ENCODE results near the gene KRTAP3-2.

The KRTAP3-2 gene

GRCh38 chr17:40967582-40967981, 32.1 kb downstream of the KRTAP3-2 start:
- no peak for TF ChIP-seq CTCF (IDR thresholded peaks at IDR 0.05; ENCODE audit: low read length)
- no peak for TF ChIP-seq EZH2 (optimal IDR thresholded peaks at IDR 0.05; ENCODE audit: low read depth, low read length)
- no peak for TF ChIP-seq EZH2phosphoT487 (IDR thresholded peaks at IDR 0.05; ENCODE audit: low read length)
- Histone ChIP-seq H3K4me1 (ENCODE audit: low read length) (no peaks in the 10 kb centered on the region), H3K27me3 (replicated peaks; ENCODE audit: insufficient read depth, low read length) (no peaks in the 10 kb centered on the region), H3K79me2 (ENCODE audit: low read length) (no peaks in the 10 kb centered on the region), H3F3A (ENCODE audit: insufficient read depth, low read length) (no peaks in the 10 kb centered on the region), H4K20me1 (ENCODE audit: insufficient read depth, low read length) (no peaks in the 10 kb centered on the region), H3K27ac (ENCODE audit: low read length) (no peak overlapping the region), H3K36me3 (replicated peaks; ENCODE audit: insufficient read depth, low read length) (no peaks in the 10 kb centered on the region), H3K4me3 (ENCODE audit: low read length) (no peak overlapping the region), H3K9me2 (replicated peaks; ENCODE audit: insufficient read depth, low read length) (no peaks in the 10 kb centered on the region), H3K9ac (ENCODE audit: low read length) (no peak overlapping the region), H3K4me2 (ENCODE audit: low read depth, low read length) (no peak overlapping the region), H2AFZ (ENCODE audit: low read length) (no peak overlapping the region), H3K9me3 (replicated peaks; ENCODE audit: insufficient read depth, low read length) (no peaks in the 10 kb centered on the region)
- DNase-seq, result no peak

GRCh38 chr17:40966848-40967247, 32.9 kb downstream of the KRTAP3-2 start, which contains the start of gene KRT39:
Gene KRT39 (minus strand): TSS chr17:40966948. CDS start chr17:40966856, 92 bp downstream.
- H3K4me3 ChIP-seq (ENCODE audit: low read length), result no peak within 1 kb of the TSS
- H3K4me2 ChIP-seq (ENCODE audit: low read depth, low read length), result no peak within 1 kb of the TSS
- no peaks in the 10 kb centered on the region for H4K20me1 ChIP-seq (ENCODE audit: insufficient read depth, low read length)
- H3K9me3 ChIP-seq (replicated peaks; ENCODE audit: insufficient read depth, low read length), result no peaks in the 10 kb centered on the region
- H3F3A ChIP-seq (ENCODE audit: insufficient read depth, low read length), result no peaks in the 10 kb centered on the region; the same call in 1 of the 2 replicates
- no peak for TF ChIP-seq CTCF (IDR thresholded peaks at IDR 0.05; ENCODE audit: low read length)
- TF ChIP-seq EZH2 (optimal IDR thresholded peaks at IDR 0.05; ENCODE audit: low read depth, low read length), result no peak
- no peak for TF ChIP-seq EZH2phosphoT487 (IDR thresholded peaks at IDR 0.05; ENCODE audit: low read length)
- H3K4me1 ChIP-seq (ENCODE audit: low read length), result peaks cover 5% of the 10 kb centered on the region; the same call in 1 of the 2 replicates
- no peaks in the 10 kb centered on the region for H3K36me3 ChIP-seq (replicated peaks; ENCODE audit: insufficient read depth, low read length)
- no peaks in the 10 kb centered on the region for H3K27me3 ChIP-seq (replicated peaks; ENCODE audit: insufficient read depth, low read length)
- no peak within 1 kb of the TSS for H3K27ac ChIP-seq (ENCODE audit: low read length)
- no peak for DNase-seq
- no peak within 1 kb of the TSS for H2AFZ ChIP-seq (ENCODE audit: low read length)
- no peaks in the 10 kb centered on the region for H3K79me2 ChIP-seq (ENCODE audit: low read length)
- no peaks in the 10 kb centered on the region for H3K9me2 ChIP-seq (replicated peaks; ENCODE audit: insufficient read depth, low read length)
- no peak within 1 kb of the TSS for H3K9ac ChIP-seq (ENCODE audit: low read length)

- H3K9me3 ChIP-seq (replicated peaks; ENCODE audit: insufficient read depth, low read length), result no peaks in the 10 kb centered on the region
- no peaks in the 10 kb centered on the region for H3K9me2 ChIP-seq (replicated peaks; ENCODE audit: insufficient read depth, low read length)
- no peak overlapping the region for H3K4me2 ChIP-seq (ENCODE audit: low read depth, low read length)
- no peak overlapping the region for H3K4me3 ChIP-seq (ENCODE audit: low read length)
- DNase-seq, result peak; percentile 75
- no peak overlapping the region for H3K9ac ChIP-seq (ENCODE audit: low read length)
- peaks cover 5% of the 10 kb centered on the region; the same call in 1 of the 2 replicates for H3K4me1 ChIP-seq (ENCODE audit: low read length)
- no peaks in the 10 kb centered on the region for H4K20me1 ChIP-seq (ENCODE audit: insufficient read depth, low read length)
- H3K79me2 ChIP-seq (ENCODE audit: low read length), result no peaks in the 10 kb centered on the region
- no peaks in the 10 kb centered on the region for H3K36me3 ChIP-seq (replicated peaks; ENCODE audit: insufficient read depth, low read length)
- H2AFZ ChIP-seq (ENCODE audit: low read length), result no peak overlapping the region
- peak; percentile 85 for TF ChIP-seq CTCF (IDR thresholded peaks at IDR 0.05; ENCODE audit: low read length)
- no peak for TF ChIP-seq EZH2phosphoT487 (IDR thresholded peaks at IDR 0.05; ENCODE audit: low read length)
- no peak for TF ChIP-seq EZH2 (optimal IDR thresholded peaks at IDR 0.05; ENCODE audit: low read depth, low read length)
- no peaks in the 10 kb centered on the region for H3K27me3 ChIP-seq (replicated peaks; ENCODE audit: insufficient read depth, low read length)
- H3K27ac ChIP-seq (ENCODE audit: low read length), result no peak overlapping the region
- H3F3A ChIP-seq (ENCODE audit: insufficient read depth, low read length), result no peaks in the 10 kb centered on the region; the same call in 1 of the 2 replicates
Observed at GRCh38 chr17:40963838-40964237, 35.9 kb downstream of the KRTAP3-2 start.
